GM18868 (cell line): ENCODE results near the gene LAMP5.

Source experiments
- ATAC-seq: cut with Tn5 transposase; IDR thresholded peaks from one replicate; pipeline ENCODE4 v1.9.1; 2021; ENCODE audit warnings: mild to moderate bottlenecking, moderate library complexity; ENCODE audit not compliant: unreplicated experiment

LAMP5 gene

DNA sequence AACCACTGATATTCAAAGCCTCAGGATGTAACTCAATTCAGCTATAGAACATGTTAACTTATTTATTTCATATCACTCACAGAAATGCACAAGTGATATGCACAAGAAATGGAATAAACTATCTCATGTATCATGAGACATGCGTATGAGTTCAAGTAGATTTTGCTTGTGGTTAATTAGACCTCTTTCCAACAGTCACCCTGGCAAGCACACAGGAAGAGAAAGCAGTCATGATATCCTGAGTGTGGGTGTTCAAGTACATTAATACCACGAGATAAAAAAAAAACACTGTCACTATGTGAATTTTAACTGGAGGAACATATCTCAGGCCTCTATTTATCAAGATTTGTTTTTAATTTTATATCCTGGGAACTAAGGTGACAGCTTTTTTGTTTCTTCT is 64.2 kb downstream of the LAMP5 start:
- no peak for ATAC-seq
